Central memory CD4-positive, alpha-beta T cell (primary cell): Measurements from ENCODE around the gene PPIL1.

Experiments used
- DNase-seq: peaks from one replicate; pipeline ENCODE4 v3.0.0; 2022

Gene PPIL1

DNA sequence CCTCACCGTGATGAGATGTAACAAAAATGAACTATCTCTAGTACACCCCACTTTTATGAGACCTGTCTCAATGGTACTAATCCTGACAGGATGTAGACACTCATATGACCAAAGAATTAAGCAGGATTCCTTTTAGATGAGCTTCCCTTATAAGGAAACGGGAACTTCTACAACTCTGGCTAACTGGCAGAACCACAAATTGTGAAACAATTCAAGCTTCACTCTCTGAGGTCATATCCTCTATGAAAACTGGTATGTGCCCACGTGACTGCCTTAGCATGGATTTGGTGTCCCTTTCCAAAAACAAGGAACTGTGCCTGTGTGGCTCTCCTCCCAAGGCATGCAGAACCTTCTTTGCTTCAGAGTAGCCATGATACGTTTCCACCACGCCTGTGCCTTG is 21.3 kb downstream of the PPIL1 start:
- no peak for DNase-seq

- no peak for DNase-seq
Measured at GRCh38 chr6:36852481-36853147, 22.0 kb downstream of the PPIL1 start.

DNA sequence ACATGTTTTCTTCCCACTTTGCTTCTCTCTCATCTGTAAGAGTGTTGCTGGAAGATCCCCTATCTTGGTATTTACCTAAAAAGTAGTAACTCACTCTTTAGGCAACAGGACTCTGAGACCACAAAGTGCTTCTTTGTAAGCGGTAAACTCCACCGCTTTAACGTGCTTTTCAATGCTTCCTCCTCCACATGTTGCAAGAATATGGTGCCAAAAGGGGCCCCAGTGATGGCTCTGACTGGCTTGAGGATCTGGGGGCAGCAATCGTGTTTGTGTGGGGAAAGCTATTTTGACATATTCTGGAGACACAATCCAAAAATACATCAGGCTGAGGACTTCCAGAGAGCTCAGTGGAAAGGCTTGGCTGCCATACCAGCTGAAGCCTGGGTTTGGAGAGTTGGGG is 23.0 kb downstream of the PPIL1 start:
- no peak for DNase-seq

GRCh38 chr6:36851149-36851614 is 23.4 kb downstream of the PPIL1 start:
- peak; percentile 26 for DNase-seq

DNA sequence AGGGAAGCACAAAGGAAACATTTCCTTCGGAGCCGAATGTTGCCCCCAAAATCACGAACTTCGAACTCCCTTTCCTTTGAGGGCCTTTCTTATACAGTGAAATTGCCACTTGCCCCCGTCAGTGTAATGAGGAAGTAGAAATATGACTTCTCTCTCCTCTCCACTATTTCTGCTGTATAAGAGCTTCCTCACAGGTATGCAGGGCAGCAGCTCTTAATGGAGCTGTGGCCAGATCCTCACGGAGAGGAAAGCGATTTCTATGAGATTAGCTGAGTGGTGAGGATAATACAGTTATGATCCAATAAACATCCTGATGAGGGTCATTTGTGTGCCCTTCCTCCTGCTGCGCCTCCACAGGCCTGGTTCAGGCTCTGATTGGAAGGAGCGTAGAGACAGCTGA is 24.6 kb downstream of the PPIL1 start:
- DNase-seq = no peak

DNA sequence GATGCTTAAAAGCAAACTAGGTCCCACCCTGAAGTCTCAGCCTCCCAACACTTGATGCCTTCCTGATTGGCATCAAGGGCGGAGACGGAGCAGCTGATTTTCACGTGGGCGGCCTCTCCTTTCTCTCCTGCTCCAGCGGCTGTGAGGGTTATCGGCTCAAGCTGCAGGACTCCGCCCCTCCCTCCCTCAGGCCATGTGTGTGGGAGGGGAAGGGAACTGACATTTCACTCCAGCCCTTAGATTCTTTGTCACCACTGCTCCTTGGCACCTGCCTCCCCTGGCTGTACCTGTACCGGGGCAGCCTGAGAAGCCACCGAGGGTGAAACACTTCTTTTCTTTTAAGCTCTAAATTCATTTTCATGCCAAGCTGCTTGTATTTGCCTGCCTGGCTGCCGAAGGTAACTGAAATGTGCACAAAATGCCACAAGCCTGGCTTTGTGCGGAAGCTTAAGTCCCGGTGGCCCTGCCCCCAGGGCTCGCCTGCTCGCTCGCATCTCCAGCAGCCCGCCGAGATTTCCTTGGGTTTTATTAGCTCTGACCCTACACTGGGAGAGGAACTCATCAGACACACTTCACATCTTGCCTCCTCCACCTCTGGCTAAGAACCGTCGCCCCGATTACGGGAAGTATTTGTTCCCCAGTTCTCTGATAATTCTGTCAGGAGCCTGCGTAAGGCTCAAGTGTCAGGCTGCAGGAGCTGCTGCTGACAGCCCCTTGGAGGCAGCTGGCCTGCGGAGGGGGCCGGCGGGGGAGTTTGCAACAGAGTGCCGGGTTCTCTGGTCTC is 25.8 kb downstream of the PPIL1 start:
- no peak for DNase-seq

- no peak for DNase-seq
Measured at GRCh38 chr6:36847991-36848390, 26.6 kb downstream of the PPIL1 start.

DNA sequence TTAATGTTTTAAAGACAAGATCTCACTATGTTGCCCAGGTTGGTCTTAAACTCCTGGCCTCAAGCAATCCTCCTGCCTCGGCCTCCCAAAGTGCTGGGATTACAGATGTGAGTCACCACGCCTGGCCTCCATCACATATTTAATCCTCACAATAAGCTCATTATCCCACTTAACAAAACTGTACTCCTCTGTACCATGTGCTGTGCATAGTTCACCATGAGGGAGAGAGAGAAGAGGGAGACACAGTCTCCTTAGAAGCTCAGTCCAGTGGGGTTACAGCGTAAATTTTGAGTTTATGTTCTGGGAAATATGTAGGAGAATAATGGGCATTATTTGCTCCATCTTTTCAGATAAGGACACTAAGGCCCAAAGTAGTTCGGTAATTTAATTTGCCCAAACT is 27.5 kb downstream of the PPIL1 start:
- DNase-seq = no peak

DNA sequence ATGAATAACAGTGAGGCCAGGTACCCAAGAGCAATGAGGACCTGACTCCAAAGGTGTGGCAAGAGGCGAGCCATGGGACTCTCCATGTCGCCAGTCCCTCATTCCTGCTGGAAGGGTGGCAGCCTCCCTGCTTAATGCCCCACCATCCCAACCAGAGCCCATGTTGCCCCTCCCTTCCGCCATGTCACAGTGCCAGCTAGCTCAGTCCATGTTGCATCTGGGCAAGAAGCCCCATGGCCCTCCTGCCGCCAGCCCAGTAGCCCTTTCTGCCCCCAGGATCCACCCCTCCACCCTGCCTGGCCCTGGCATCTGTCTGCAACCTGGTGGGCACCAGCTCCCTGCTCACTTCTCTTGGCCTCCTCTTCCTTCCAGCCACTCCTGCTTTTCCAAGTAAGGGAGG is 29.4 kb downstream of the PPIL1 start:
- DNase-seq = no peak

GRCh38 chr6:36844232-36845170 is 30.1 kb downstream of the PPIL1 start:
- DNase-seq = no peak

DNA sequence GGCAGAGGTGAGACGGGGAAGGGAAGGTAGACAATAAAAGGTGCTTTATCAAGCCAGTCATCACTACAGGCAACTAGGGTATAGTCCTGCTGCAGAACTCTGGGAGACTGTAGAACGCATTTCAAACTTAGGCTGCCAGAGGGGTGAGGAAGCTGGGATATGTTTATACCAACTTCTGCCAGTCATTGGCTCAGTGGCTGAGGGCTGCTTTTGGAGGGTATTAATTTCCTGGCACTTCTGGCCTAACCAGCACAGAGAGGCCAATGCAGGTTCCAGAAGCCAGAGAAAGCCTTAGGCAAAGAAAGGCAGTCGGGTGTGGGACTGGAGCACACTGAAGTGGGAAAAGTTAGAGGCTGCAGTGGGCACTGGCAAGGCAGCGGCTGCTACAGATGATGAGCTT is 31.4 kb downstream of the PPIL1 start:
- DNase-seq = no peak

DNA sequence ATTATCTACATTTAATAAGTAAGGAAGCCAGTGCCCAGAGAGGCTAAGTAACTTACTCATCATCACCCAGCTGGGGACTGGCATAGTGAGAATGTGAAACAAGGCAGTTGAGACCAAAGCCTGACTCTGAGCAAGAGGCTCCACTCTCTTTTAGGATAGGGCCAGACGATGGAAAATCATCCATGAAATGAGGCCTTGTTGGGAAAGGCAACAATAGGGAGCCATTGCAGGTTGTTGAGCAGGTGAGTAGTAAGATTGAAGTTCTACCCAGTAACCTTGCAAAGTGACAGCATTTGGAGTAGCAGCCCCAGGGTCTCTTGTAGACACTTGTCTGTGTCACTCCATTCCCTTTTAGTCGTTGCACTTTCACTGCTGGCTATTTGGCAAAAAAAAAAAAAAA is 32.8 kb downstream of the PPIL1 start:
- no peak for DNase-seq

GRCh38 chr6:36840432-36841403 is 33.9 kb downstream of the PPIL1 start:
- DNase-seq = peak; percentile 20

DNA sequence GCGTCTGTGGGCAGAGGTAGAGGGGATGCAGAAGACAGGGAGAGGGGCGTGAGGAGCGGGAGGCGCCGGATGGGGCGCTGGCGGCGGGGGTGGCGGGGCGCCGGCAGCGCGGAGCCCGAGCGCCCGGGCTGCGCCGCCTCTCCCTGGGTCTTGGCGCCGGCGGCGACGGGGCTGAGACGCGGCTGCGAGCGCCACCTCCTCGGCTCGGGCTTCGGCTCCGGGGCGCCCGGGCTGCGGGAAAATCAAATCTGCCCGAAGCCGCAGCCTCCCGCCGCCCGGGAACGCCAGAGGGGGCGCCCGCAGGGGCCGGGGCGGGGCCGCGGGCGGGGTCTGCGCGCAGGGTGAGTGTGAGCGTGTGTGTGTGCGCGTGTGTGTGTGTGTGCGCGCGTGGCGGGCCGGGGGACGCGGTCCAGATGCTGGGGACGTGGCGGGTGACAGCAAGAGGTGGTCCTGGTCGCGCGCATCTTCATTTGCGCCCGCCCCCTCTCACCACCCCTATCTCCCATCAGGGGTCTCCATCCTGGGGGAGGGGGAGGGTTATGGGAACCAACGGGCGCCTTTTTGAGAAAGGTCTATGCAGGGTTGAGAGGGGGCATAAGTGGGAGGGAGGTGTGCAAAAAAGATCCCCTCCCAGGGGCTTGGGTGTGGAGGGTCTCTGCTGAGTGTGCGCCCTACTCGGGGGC is 34.7 kb downstream of the PPIL1 start:
- DNase-seq = peak; percentile 28

- DNase-seq = no peak
Measured at GRCh38 chr6:36838896-36839748, 35.5 kb downstream of the PPIL1 start, which contains the start of gene CPNE5. TSS of gene CPNE5 (minus strand) at chr6:36839444. CDS start at chr6:36839377, 67 bp downstream.

- DNase-seq = no peak
Measured at GRCh38 chr6:36837686-36838085, 36.9 kb downstream of the PPIL1 start.

- DNase-seq = no peak
Measured at GRCh38 chr6:36837022-36837339, 37.6 kb downstream of the PPIL1 start.

- DNase-seq = no peak
Measured at GRCh38 chr6:36836111-36837021, 38.2 kb downstream of the PPIL1 start.
